GM12892 (cell line): ENCODE results near the gene SPNS2. TPM values are rescaled to one million over a fixed set of nuclear protein-coding genes. Genes with fewer than 3 reads are reported as not detected.

Experiments used
- DNase-seq: peaks from one replicate; pipeline ENCODE4 v3.0.0; 2011; ENCODE audit not compliant: insufficient read length
- FAIRE-seq: peaks from 2 replicates; lab custom pipeline; 2011; peaks lifted over from hg19 to GRCh38; lab: Jason Lieb, UNC
- POLR2A ChIP-seq: IDR thresholded peaks from 2 replicates; pipeline ENCODE4 v1.6.1; 2011; ENCODE audit warnings: low read depth, low read length, control low read depth
- POLR2AphosphoS5 ChIP-seq: IDR thresholded peaks from 2 replicates; pipeline ENCODE4 v1.6.1; 2011; ENCODE audit warnings: low read depth, low read length, control low read depth
- TAF1 ChIP-seq: IDR thresholded peaks from 2 replicates; pipeline ENCODE4 v1.6.1; 2011; ENCODE audit warnings: low read depth, mild to moderate bottlenecking, control low read depth, low read length, borderline replicate concordance
- polyA plus RNA-seq: library from polyadenylated mRNA; unstranded; fragments of >200 nt; gene quantifications from one replicate; pipeline ENCODE4 v1.2.1, GENCODE V29; 2012; ENCODE audit warnings: missing spikeins, inconsistent platforms; ENCODE audit not compliant: missing spikeins

SPNS2 gene, protein sequence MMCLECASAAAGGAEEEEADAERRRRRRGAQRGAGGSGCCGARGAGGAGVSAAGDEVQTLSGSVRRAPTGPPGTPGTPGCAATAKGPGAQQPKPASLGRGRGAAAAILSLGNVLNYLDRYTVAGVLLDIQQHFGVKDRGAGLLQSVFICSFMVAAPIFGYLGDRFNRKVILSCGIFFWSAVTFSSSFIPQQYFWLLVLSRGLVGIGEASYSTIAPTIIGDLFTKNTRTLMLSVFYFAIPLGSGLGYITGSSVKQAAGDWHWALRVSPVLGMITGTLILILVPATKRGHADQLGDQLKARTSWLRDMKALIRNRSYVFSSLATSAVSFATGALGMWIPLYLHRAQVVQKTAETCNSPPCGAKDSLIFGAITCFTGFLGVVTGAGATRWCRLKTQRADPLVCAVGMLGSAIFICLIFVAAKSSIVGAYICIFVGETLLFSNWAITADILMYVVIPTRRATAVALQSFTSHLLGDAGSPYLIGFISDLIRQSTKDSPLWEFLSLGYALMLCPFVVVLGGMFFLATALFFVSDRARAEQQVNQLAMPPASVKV
- 0.28 TPM for polyA plus RNA-seq

DNA sequence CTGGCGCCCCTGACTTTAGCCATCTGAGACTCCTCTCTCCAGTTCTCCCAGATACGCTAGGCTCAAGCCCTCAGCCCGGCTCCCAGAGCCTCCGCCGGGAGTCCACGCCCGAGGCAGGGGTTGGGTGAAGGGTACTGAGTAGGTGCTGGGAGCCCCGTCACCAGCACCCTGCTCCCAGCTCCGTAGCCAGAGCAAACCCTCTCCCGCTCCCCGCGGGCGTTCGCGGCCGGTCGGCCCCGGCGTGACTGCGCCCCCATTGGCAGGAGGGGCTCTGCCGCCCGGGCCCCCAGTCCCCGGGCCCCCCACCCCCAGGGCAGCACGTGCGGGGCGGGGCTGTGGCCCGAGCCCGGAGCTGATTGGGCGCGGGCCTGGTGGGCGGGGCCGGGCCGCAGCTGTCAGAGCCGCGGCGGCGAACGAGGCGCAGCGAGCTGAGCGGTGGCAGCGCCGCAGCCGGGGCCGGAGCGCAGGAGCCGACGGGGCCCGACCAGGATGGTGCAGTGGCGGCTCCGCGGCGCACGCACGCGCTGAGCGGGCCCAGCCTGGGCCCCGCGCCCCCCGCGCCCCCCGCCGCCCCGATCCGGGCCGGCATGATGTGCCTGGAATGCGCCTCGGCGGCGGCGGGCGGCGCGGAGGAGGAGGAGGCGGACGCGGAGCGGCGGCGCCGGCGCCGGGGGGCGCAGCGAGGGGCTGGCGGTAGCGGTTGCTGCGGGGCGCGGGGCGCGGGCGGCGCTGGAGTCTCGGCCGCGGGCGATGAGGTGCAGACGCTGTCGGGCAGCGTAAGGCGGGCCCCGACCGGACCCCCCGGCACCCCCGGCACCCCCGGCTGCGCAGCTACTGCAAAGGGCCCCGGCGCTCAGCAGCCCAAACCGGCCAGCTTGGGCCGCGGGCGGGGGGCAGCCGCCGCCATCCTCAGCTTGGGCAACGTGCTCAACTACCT is at the start of gene SPNS2:
TSS of gene SPNS2 (plus strand) at position 421 of the 937 bp plus-strand sequence. CDS start at position 588, 167 bp downstream.
- peak; percentile 93 for DNase-seq
- TF ChIP-seq POLR2A: no peak
- no peak for TF ChIP-seq TAF1
- TF ChIP-seq POLR2AphosphoS5: no peak
- peak; percentile 81 for FAIRE-seq

DNA sequence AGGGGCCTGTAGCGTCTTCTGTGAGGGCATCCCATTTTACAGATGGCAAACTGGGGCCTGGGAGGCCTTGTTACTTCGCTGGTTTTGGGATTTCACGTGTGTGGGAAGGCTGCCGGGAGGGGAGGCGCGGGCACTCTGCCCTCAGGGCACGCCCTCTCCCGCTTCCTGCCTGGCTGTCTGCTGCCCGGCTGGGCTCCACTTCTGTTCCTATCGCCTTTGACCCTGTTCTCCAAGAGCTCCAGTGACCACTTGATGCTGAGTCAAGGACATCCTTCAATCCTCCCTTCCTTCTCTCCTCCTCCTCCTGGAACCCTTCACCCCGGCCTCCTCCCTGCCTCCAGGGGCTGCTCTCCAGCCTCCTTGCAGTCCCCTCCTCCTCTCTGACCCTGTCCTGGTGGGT is 48.9 kb upstream of the SPNS2 start:
- no peak for TF ChIP-seq POLR2A
- TF ChIP-seq POLR2AphosphoS5: no peak
- TF ChIP-seq TAF1: no peak
- DNase-seq (no peak), FAIRE-seq (no peak)

DNA sequence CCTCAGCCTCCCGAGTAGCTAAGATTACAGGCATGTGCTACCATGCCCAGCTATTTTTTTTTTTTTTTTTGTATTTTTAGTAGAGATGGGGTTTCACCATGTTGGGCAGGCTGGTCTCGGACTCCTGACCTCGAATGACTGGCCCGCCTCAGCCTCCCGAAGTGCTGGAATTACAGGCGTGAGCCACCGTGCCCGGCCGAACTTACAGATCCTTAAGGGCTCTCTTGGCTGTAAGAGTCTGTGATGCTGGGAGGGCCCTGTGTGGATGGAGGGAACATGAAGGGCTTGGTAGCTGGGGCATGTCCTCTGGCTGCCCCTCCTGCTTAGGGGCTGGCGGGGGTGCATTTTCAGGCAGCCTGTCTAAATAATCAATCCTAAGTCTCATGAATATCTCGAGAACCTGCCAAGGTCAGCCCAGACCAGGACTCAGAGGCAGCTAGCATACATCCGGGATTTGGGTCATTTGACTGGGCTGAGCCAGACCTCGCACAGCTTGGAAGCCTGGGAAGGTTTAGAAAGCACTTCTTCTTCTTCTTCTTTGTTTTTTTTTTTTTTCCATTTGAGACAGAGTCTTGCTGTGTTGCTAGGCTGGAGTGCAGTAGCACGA is 47.9 kb upstream of the SPNS2 start:
- FAIRE-seq: no peak
- no peak for DNase-seq
- TF ChIP-seq POLR2A (no peak), TAF1 (no peak), POLR2AphosphoS5 (no peak)

DNA sequence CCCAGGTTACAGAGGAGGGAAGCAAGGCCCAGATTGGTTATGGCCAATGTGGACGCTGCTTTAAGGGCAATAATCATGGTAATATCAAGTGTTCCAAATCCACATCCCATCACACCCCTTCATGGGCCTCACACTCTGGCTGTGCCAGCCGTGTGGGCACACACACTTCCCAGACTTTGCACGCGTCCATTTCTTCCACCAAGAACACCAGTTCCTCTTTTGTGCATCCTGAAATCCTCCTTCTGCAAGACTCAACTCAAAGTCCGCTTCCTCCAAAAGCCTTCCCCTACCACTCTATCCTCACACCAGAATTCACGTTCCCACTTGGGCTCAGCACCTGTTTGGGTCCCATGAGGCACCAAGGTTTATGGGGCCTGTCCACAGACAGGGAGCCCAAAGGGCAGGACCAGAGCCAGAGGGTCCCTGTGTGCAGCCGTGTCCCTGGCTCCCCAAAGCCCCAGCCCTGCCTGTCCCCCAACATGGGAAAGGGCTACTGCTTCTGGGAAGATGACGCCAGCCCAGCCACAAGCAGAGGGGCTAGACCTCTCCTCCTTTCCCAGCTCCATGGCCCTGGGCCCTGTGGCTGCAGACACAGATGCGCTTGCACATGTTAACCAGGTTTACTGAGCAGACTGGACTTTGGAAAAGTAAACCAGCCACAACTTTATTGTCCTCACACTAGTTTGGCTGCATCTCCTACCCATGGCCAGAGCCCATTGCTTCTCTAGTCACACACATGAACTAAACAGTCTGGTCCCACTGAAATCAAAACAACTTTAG is 44.7 kb upstream of the SPNS2 start:
- no peak for FAIRE-seq
- no peak for TF ChIP-seq TAF1
- no peak for TF ChIP-seq POLR2A
- TF ChIP-seq POLR2AphosphoS5: no peak
- no peak for DNase-seq

DNA sequence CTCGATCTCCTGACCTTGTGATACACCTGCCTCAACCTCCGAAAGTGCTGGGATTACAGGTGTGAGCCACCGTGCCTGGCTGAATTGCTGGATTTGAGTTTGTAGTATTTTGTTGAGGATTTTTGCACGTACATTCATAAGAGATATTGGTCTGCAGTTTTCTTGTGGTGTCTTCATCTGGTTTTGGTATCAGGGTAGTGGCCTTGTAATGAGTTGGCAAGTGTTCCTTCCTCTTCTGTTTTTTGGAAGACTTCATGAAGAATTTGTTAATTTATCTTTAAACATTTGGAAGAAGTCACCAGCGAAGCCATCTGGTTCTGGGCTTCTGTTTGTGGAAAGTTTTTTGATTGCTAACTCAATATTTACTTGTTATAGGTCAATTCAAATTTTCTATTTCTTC is 38.0 kb upstream of the SPNS2 start:
- no peak for TF ChIP-seq POLR2A
- no peak for TF ChIP-seq POLR2AphosphoS5
- no peak for TF ChIP-seq TAF1
- no peak for FAIRE-seq
- DNase-seq: no peak

- DNase-seq (no peak), FAIRE-seq (no peak)
- TF ChIP-seq TAF1 (no peak), POLR2AphosphoS5 (no peak), POLR2A (no peak)
These were observed 34.7 kb upstream of the SPNS2 start for GRCh38 chr17:4463818-4464476.

- no peak for TF ChIP-seq POLR2A
- no peak for TF ChIP-seq TAF1
- no peak for TF ChIP-seq POLR2AphosphoS5
- DNase-seq (no peak), FAIRE-seq (no peak)
These were observed 32.9 kb upstream of the SPNS2 start for GRCh38 chr17:4465786-4466185.

DNA sequence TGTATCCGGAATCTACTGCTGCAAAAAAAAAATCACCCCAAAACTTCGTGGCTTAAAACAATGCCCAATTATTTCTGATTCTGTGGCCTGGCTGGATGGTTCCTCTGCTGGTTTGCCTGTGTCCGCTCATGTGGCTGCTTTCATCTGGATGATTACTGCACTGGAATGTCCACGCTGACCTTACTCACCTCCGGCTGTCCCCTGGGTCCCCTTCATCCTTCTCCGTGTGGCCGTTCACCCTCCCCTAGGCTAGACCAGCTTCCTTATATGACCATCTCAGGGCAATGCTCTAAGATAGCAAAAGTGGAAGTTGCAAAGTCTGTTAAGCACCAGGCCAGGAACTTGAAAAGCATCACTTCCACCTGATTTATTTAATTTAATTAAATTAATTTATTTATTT is 31.4 kb upstream of the SPNS2 start:
- no peak for FAIRE-seq
- TF ChIP-seq POLR2AphosphoS5 (no peak), TAF1 (no peak), POLR2A (no peak)
- DNase-seq: no peak

DNA sequence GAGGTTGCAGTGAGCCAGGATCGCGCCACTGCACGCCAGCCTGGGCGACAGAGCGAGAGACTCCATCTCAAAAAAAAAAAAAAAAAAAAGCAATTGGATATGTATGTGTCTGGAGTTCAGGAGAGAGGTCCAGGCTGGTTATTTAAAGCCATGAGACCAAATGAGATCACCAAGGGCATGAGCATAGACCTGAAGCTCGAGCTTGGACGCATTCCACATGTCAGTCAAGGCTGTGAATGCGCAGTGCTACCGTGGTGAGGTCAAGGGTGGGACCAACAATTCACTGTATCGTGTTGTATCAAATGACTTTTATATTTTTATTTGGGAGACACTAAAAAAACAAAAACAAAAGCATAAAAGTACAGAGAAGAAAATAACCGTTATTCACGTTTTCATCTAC is 29.1 kb upstream of the SPNS2 start:
- FAIRE-seq (no peak), DNase-seq (no peak)
- TF ChIP-seq POLR2A (no peak), TAF1 (no peak), POLR2AphosphoS5 (no peak)

GRCh38 chr17:4472286-4472685 is 26.4 kb upstream of the SPNS2 start:
- FAIRE-seq: no peak
- no peak for TF ChIP-seq TAF1
- no peak for TF ChIP-seq POLR2A
- TF ChIP-seq POLR2AphosphoS5: no peak
- no peak for DNase-seq
